Stimulated activated CD4-positive, alpha-beta T cell treated with anti-CD3 and anti-CD28 coated beads, Interleukin-2, amount 100 ng/mL, for 4 hours (primary cell): ENCODE measurements around the gene TRAF4.
A peak's percentile ranks its signal among the peaks of the same experiment; 100 is the strongest.

Experiments
- DNase-seq: peaks from one replicate; pipeline ENCODE4 v3.0.0-alpha.2; 2020; ENCODE audit warnings: low read depth

Gene TRAF4

GRCh38 chr17:28743243-28744103, at the start of gene TRAF4:
TRAF4 (plus strand) TSS chr17:28744011; CDS start chr17:28744113, 102 bp downstream.
- peak; percentile 70 for DNase-seq

- no peak for DNase-seq
Measured at GRCh38 chr17:28698253-28698941, 45.4 kb upstream of the TRAF4 start.

GRCh38 chr17:28700278-28700677, 43.5 kb upstream of the TRAF4 start:
- DNase-seq, result no peak

- no peak for DNase-seq
Measured at GRCh38 chr17:28700830-28701492, 42.9 kb upstream of the TRAF4 start.

- no peak for DNase-seq
Measured at GRCh38 chr17:28702026-28702751, 41.6 kb upstream of the TRAF4 start.

GRCh38 chr17:28702752-28703150, 41.1 kb upstream of the TRAF4 start:
- no peak for DNase-seq

- DNase-seq, result no peak
Measured at GRCh38 chr17:28703552-28704218, 40.1 kb upstream of the TRAF4 start.

- DNase-seq, result no peak
Measured at GRCh38 chr17:28704219-28704858, 39.5 kb upstream of the TRAF4 start.

- no peak for DNase-seq
Measured at GRCh38 chr17:28705074-28705659, 38.6 kb upstream of the TRAF4 start.

- no peak for DNase-seq
Measured at GRCh38 chr17:28705728-28706334, 38.0 kb upstream of the TRAF4 start.

- no peak for DNase-seq
Measured at GRCh38 chr17:28706471-28707338, 37.1 kb upstream of the TRAF4 start.

- DNase-seq, result no peak
Measured at GRCh38 chr17:28707339-28707720, 36.5 kb upstream of the TRAF4 start.

- DNase-seq, result peak; percentile 87
Measured at GRCh38 chr17:28710861-28711722, 32.7 kb upstream of the TRAF4 start.

GRCh38 chr17:28711723-28712031, 32.1 kb upstream of the TRAF4 start, which contains the start of gene PROCA1:
PROCA1 (minus strand) TSS chr17:28711888; CDS start chr17:28711660, 228 bp downstream.
- DNase-seq, result peak; percentile 22

GRCh38 chr17:28712032-28712704, 31.6 kb upstream of the TRAF4 start:
- peak; percentile 50 for DNase-seq

GRCh38 chr17:28712705-28713415, 31.0 kb upstream of the TRAF4 start:
- no peak for DNase-seq

- no peak for DNase-seq
Measured at GRCh38 chr17:28714281-28714680, 29.5 kb upstream of the TRAF4 start.
